Stimulated activated CD4-positive, alpha-beta T cell treated with anti-CD3 and anti-CD28 coated beads, Interleukin-2, amount 100 ng/mL, for 48 hours (primary cell): ENCODE data around the gene DACH1.

ENCODE experiments used
- DNase-seq, 2 donors: peaks; one replicate each; pipeline ENCODE4 v3.0.0-alpha.2; 2020

The DACH1 gene

DNA sequence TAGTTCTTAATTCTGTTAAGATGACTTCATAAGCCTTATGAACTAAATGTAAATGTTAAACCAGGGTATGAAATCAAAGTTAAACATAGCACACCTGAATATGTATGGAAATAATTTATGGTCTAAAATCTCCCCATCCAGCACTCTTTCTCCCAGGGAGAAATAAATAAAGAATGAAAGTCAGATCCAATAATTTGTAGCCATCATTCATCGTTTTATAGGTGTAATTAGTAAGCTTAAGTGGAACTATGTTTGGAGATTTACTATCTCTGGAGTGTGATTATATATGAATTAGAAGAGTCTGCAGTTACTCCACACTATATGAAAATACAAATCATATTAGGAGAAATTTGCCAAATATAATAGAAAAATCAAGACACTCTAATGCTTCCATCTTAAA is 405.1 kb downstream of the DACH1 start:
- no peak for DNase-seq

DNA sequence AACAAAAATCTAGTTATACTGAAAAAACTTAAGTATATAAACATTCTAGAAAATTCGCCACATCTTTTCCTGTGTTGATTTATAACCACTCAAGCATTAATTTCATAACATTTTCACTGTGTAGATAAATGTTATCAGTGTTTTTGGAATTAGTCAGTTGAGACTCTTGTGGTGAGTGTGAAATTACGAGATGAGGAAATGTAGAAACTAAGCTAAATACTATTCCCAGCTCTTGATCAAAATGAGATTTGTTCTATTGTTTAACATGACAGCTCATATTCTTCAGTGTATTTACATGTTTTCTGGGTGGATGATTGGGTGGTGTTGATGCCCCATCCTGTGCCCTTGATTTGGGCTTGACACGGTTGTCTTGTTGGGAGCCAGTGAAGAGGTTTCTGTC is 406.8 kb downstream of the DACH1 start:
- DNase-seq = no peak

DNA sequence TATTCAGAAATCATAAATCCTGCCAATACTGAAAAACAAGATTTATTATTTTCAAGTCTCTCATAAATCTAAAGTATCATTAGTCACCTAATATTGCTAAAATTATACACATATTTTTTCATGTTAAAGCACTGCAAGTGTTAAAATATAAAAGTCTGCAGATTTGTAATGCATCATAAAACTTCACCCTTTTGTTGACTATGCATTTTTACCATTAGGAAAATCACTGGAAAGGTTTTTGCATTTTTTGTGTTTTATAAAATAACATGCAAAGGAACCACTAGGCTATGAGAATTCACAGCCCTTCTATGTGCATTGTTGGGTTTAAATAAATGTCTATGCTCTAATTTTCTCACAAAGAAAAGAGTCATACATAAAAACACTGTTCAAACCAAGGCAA is 407.3 kb downstream of the DACH1 start:
- DNase-seq = no peak

DNA sequence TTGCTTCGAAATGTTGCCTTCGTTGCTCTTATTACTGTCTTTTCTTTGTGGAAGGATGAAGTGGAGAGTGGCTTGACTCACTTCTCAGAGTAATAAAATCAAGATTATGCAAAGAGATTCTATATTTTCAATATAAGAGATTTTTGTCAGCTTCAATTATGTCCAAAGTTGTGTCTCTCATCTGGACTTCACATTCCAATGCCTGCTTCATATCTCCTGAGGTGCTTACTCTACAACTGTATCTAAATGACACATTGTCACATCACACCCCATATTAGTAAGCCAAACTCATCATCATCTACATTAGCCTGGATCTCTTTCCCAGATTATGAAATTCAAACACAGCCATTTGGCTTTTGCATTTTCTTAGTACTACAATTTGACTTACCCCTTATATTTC is 409.4 kb downstream of the DACH1 start:
- no peak for DNase-seq

DNA sequence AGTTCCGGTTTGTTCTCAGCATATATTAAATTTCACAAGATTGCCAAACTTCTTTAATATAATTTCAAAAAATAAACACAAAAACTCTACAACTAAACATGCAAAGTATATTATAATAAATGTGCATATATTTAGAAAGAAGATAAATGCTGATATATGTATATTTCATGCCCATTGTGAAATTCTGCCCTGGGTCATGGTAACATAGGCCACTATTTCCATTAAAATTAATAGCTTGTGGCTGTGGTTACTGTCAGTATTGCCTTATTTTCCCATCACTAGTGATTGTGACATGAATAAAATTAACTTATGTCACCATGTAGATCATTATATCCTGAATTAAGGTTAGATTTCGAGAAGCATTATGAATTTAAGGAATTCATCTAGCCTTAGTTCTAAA is 410.9 kb downstream of the DACH1 start:
- DNase-seq = no peak

DNA sequence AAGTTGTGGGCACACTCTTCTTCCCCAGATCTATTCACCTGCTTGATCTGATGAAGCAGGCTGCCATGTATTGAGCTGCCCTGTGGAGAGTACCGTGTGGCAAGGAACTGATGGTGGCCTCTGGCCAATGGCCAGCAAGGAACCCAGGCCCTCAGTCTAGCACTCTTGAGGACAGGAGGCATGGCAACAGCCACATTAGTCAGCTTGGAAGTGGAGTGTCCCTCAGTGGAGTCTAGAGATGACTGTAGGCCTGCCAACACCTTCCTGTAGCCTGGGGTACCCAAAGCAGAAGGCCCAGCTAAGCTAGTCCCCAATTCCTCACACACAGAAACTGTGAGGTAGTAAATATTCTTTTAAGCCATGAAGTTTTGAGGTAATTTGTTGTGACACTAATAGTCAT is 412.5 kb downstream of the DACH1 start:
- no peak for DNase-seq

DNA sequence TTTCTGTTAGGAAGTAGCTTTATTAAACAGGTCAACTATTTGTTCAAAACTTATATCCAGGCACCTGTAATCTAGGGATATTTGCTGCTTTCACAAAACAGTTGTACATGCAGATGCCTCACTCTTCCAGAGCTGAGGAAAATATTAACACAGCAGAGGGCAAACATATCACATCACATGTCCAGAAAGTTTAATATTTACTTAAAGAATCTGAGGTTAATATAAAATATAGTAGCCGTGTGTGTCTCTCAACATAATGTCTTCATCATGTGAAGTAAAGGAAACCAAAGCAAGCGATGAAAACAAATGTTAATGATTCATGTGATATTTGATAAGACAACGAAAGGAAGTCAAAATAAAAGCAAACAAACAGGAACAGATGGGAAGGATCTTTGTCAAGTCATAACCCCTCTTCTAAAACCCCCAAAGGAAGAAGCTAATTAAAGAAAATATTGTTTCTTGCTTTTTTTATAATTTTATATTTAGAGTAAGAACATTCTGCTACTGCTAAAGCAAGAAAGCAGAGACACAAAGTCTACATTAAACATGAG is 418.8 kb downstream of the DACH1 start:
- no peak for DNase-seq

DNA sequence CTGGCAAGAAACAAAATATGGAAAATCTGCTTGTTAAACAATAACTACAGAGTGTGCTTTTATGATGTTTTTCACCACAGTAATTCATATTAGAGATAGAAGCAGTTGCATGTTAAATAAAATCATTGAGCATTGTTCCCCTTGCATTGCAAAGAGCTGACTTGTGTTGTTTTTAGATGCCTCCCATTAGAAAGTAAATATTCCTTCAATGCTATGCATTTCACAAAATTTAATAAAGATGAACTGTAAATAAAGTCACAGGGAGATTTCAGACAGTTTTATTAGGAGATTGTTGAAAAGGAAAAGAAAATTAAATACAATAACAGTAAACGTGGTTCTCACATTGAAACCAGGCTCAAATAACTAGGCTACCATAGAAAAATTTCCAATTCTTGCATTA is 429.3 kb downstream of the DACH1 start:
- no peak for DNase-seq

DNA sequence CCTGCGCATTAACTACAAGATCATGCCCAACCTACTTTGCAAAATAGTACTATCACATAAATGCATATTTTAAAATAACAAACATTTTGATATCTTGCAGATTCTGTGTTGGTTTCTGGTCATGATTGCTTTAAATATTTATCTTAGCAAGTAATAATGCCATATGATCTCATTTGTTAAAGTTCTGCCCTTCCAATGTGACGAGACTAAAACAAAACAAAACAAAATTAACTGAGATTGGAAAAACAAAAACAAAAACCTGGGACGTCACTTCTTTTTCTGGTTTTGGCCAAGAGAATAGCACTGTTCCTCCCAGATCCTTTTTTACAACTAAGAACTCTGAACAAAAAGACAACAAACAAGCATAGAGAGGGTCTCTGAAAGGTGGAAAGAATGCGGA is 436.3 kb downstream of the DACH1 start:
- no peak for DNase-seq

DNA sequence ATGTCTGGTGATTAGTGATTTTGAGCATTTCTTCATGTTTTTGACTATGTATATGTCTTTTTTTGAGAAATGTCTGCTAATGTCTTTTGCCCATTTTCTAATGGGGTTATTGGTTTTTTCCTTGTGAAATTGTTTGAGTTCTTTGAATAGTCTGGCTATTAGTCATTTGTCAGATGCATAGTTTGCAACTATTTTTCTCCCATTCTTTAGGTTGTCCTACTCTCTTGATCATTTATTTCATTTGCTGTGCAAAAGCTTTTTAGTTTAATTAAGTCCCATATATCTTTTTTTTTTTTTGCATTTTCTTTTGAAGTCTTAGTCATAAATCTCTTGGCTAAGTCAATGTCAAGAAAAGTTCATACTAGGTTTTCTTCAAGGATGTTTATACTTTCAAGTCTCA is 449.8 kb downstream of the DACH1 start:
- DNase-seq = no peak

DNA sequence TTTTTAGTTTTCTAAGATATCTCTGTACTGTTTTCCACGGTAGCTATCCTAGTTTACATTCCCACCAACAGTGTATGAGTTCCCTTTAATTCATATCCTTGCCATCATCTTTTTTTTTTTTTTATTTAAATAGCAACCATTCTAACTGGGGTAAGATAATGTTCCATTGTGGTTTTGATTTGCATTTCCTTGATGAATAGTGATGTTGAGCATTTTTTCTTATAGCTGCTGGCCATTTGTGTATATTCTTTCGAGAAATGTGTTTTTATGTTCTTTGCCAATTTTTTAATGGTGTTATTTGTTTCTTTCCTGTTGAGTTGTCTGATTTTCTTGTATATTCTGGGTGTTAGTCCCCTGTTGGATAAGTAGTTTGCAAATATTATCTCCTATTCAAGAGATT is 454.8 kb downstream of the DACH1 start:
- no peak for DNase-seq

DNA sequence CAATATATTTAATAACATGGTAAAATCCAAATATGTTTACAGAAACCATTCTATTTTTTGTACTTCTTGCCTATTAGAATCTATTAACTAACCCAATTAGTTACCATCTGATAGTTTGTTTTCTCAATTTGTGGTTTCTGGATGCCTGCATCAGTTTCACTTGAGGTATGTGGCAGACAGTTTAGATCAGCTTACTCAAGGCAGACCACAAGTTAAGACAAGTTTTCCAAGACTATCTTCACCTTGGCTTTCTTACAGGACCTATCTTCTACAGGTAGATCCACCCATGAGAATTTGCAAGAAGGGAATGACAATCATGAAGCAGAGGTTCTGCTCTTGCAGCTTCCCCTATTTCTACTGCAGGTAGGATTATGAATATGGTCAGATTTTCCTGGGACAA is 458.6 kb downstream of the DACH1 start:
- no peak for DNase-seq

DNA sequence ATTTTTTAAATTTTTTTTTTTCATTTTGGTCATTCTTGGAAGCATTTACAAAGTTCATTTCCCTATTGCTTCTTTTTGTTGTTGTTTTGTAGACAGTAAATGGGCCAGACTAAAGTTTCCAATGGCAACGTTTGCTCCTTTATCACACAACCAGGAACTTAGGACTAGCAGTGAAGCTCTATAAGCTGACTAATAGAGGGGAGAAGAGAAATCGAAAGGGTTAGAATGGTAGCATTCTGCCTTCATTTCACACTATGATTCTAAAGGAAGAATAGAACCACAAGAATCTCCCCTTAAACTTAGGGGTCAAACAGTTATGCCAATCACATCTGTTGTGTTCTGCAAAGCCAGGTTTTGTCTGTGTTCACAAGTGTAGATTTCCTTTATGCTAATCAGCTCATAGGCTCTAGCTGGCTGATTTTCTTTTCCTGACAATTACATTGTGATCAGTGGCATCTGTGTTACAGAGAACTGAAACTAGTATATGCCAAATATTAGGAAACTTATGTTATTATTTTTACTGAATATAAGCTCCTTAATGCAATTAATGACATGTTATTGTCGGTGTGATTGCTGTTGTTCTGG is 467.3 kb downstream of the DACH1 start:
- no peak for DNase-seq

DNA sequence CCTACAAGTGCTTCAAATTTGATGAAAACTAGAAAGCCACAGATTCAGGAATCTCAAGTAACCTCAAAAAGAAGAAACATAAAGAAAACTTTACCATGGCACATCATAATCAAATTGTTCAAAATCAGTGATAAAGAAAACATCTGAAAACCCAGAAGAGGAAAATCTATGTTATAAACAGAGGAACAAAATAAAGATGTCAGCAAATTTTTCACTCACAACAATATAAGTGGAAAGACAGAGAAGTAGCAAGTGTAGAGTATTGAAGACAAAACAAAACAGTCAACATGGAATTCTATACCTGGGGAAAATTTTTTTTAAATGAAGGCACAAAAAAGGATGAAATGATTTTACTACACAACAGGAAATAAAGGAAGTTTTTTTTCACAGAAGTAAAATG is 470.9 kb downstream of the DACH1 start:
- DNase-seq = no peak

DNA sequence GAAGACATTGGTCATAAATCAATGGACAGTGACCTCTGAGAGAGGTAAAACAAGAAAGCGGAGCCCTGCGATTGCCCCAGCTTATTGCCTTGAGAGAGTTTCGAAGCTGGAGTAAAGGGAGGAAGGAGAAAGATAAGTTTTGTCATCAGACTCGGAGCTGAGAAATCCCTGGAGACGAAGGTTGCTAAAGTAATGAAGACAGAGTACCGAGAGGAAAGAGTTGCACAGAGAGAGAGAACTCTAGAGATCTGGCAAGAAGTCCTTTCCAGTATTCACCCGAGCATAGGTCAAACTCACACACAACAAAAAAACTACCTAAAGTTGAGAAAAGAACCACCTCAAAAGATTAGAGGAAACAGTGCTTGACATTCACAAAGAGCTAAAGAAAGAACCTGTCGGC is 472.0 kb downstream of the DACH1 start:
- DNase-seq = no peak

DNA sequence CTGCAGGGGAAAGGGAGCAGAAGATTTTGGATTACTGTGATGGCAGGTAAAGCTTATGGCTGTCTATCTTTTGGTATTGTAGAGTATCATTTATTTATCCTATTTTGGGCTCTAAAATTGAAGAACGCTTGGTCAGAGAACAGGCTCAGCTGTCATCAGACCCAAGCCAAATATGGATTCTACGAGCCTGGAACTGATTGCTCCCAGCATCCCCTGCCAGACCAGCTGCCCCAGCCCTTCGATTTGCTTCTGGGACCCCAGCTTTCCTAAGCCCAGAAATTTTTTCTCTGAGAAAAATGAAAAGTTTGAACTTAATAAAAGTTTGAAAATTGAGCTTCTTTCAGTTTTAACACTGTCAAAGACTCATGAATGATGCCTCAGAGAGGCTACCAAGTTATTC is 472.8 kb downstream of the DACH1 start:
- DNase-seq = no peak
